IMR-90 (cell line): Measurements from ENCODE around the gene HLA-C. TPM values are rescaled to one million over a fixed set of nuclear protein-coding genes. Genes with fewer than 3 reads are reported as not detected.

Experiments used
- ATAC-seq: fragments of 200-7000 bp; cut with Tn5 transposase; 2 replicates; pipeline ENCODE4 v1.9.1; 2020; ENCODE audit warnings: low read depth, mild to moderate bottlenecking, moderate library complexity
- BruUV-seq: library from RNA; stranded (reverse); fragments of 400-500 nt; replicated peaks from 2 replicates; lab custom pipeline; 2021; lab: Mats Ljungman, UMichigan
- CTCF ChIA-PET: fragments of 300-600 bp; formaldehyde crosslinking; extraction: SDS; loops from one replicate; lab custom pipeline; 2021; ENCODE audit warnings: antibody characterized with exemption; lab: Yijun Ruan, JAX
- POLR2A ChIA-PET: fragments of 300-600 bp; sonication (Branson Sonifier 250); formaldehyde crosslinking; loops from one replicate; lab custom pipeline; 2022; ENCODE audit warnings: antibody characterized with exemption; ENCODE audit not compliant: unreplicated experiment; lab: Charles Lee
- DNase-seq: peaks from one replicate; pipeline ENCODE4 v3.0.0; 2013
- H2AFZ ChIP-seq: replicated peaks from 2 replicates; pipeline ENCODE3; 2013; ENCODE audit warnings: low read length, mild to moderate bottlenecking; ENCODE audit not compliant: poor library complexity
- H2AK5ac ChIP-seq: 2 replicates; pipeline ENCODE4 v1.6.1; 2013; ENCODE audit warnings: low read depth, low read length, inconsistent platforms
- H2AK9ac ChIP-seq: replicated peaks from 2 replicates; pipeline ENCODE3; 2013; ENCODE audit warnings: mild to moderate bottlenecking, low read depth, low read length, moderate library complexity; ENCODE audit not compliant: poor library complexity
- H2BK120ac ChIP-seq: 2 replicates; pipeline ENCODE4 v1.6.1; 2013; ENCODE audit warnings: low read depth, low read length, inconsistent platforms
- H2BK15ac ChIP-seq: 3 replicates; pipeline ENCODE4 v1.6.1; 2013; ENCODE audit warnings: low read depth, low read length, inconsistent platforms
- H2BK20ac ChIP-seq: 2 replicates; pipeline ENCODE4 v1.6.1; 2013; ENCODE audit warnings: low read depth, mild to moderate bottlenecking, inconsistent platforms, low read length, moderate library complexity
- H2BK5ac ChIP-seq: 2 replicates; pipeline ENCODE4 v1.6.1; 2013; ENCODE audit warnings: mild to moderate bottlenecking, low read depth, low read length, inconsistent platforms; ENCODE audit not compliant: poor library complexity, severe bottlenecking
- H3K14ac ChIP-seq: replicated peaks from 2 replicates; pipeline ENCODE4 v1.6.1; 2013; ENCODE audit warnings: low read depth, low read length, inconsistent platforms
- H3K18ac ChIP-seq: 2 replicates; pipeline ENCODE4 v1.6.1; 2013; ENCODE audit warnings: low read depth, low read length, control low read depth
- H3K23ac ChIP-seq: 2 replicates; pipeline ENCODE4 v1.6.1; 2013; ENCODE audit warnings: low read depth, low read length, inconsistent platforms
- H3K27ac ChIP-seq: 2 replicates; pipeline ENCODE4 v1.5.1; 2013; ENCODE audit warnings: mild to moderate bottlenecking, control low read depth, low read length; ENCODE audit not compliant: insufficient read depth
- H3K27me3 ChIP-seq: 2 replicates; pipeline ENCODE4 v1.6.1; 2013; ENCODE audit warnings: low read length; ENCODE audit not compliant: control insufficient read depth, insufficient read depth
- H3K36me3 ChIP-seq: 2 replicates; pipeline ENCODE4 v1.6.1; 2013; ENCODE audit warnings: low read length, mixed read lengths; ENCODE audit not compliant: control insufficient read depth, insufficient read depth
- H3K4ac ChIP-seq: 2 replicates; pipeline ENCODE4 v1.6.1; 2013; ENCODE audit warnings: low read depth, low read length, inconsistent platforms
- H3K4me1 ChIP-seq: 2 replicates; pipeline ENCODE4 v1.6.1; 2013; ENCODE audit warnings: low read length, mixed read lengths; ENCODE audit not compliant: control insufficient read depth, insufficient read depth
- H3K4me2 ChIP-seq: 2 replicates; pipeline ENCODE4 v1.6.1; 2013; ENCODE audit warnings: low read depth, mild to moderate bottlenecking, control low read depth, low read length, moderate library complexity
- H3K4me3 ChIP-seq: 2 replicates; pipeline ENCODE4 v1.5.1; 2013; ENCODE audit warnings: low read depth, mild to moderate bottlenecking, control low read depth, low read length, moderate library complexity; ENCODE audit not compliant: insufficient read depth
- H3K56ac ChIP-seq: 2 replicates; pipeline ENCODE4 v1.6.1; 2013; ENCODE audit warnings: low read length, inconsistent platforms; ENCODE audit not compliant: insufficient read depth; ENCODE audit errors: extremely low read depth
- H3K79me1 ChIP-seq, 2 experiments: 2 replicates each; pipeline ENCODE4 v1.6.1; 2013; ENCODE audit warnings: low read length in 2 of 2, inconsistent platforms in 1 of 2, low read depth in 1 of 2
- H3K9ac ChIP-seq: 2 replicates; pipeline ENCODE4 v1.6.1; 2013; ENCODE audit warnings: low read depth, low read length, control low read depth
- H3K9me1 ChIP-seq: 2 replicates; pipeline ENCODE4 v1.6.1; 2013; ENCODE audit warnings: low read length, inconsistent platforms; ENCODE audit not compliant: insufficient read depth
- H3K9me3 ChIP-seq: 2 replicates; pipeline ENCODE4 v1.6.1; 2013; ENCODE audit warnings: low read length; ENCODE audit not compliant: control insufficient read depth, insufficient read depth
- H4K20me1 ChIP-seq: 2 replicates; pipeline ENCODE4 v1.6.1; 2013; ENCODE audit warnings: low read length, inconsistent platforms; ENCODE audit not compliant: insufficient read depth
- H4K5ac ChIP-seq: 2 replicates; pipeline ENCODE4 v1.6.1; 2013; ENCODE audit warnings: mild to moderate bottlenecking, low read depth, low read length, control low read depth
- H4K8ac ChIP-seq, 2 experiments: 2 replicates each; pipeline ENCODE4 v1.6.1; 2013; ENCODE audit warnings: low read depth in 2 of 2, low read length in 2 of 2, control low read depth in 1 of 2, inconsistent platforms in 1 of 2
- H4K91ac ChIP-seq: 2 replicates; pipeline ENCODE4 v1.6.1; 2013; ENCODE audit warnings: low read depth, low read length, inconsistent platforms; ENCODE audit not compliant: insufficient read depth
- CHD1 ChIP-seq: IDR thresholded peaks from 2 replicates; pipeline ENCODE4 v1.6.1; 2012; ENCODE audit warnings: low read depth, low read length, improper control_type of control experiment
- POLR2A ChIP-seq: IDR thresholded peaks from 2 replicates; pipeline ENCODE4 v1.6.1; 2012; ENCODE audit warnings: mild to moderate bottlenecking, low read depth, low read length
- RCOR1 ChIP-seq: IDR thresholded peaks from 2 replicates; pipeline ENCODE4 v1.6.1; 2012; ENCODE audit warnings: mild to moderate bottlenecking, low read length, improper control_type of control experiment; ENCODE audit not compliant: insufficient replicate concordance
- WGBS, 2 experiments: methylation state at CpG; one replicate each; pipeline versions ENCODE4 v1.1.5 to v1.1.7; 2013; ENCODE audit warnings: missing lambda C conversion rate in 2 of 2; ENCODE audit not compliant: insufficient read length in 1 of 2; ENCODE audit errors: extremely low coverage in 2 of 2; 5-methylcytosine and 5-hydroxymethylcytosine counted together
- dilution Hi-C: fragments of 300-500 bp; cut with HindIII; formaldehyde crosslinking; loops from one replicate; pipeline ENCODE4 v1.14.3; 2018; ENCODE audit warnings: low sequenced_read_pairs; ENCODE audit not compliant: unreplicated experiment
- in situ Hi-C: fragments of 300-500 bp; cut with MboI; formaldehyde crosslinking; loops from 3 replicates; pipeline ENCODE4 v1.14.3; 2019; ENCODE audit warnings: low sequenced_read_pairs, inconsistent platforms, mixed read lengths
- intact Hi-C: fragments of 100-400 bp; cut with micrococcal nuclease; formaldehyde crosslinking; loops from 2 replicates; pipeline ENCODE4 v1.10.0; 2022
- polyA plus RNA-seq, 3 experiments: library from polyadenylated mRNA; depleted of rRNA; stranded (reverse); fragments of >200 nt; gene quantifications; 2 replicates each; pipeline ENCODE4 v1.2.3, GENCODE V29; 2012; ENCODE audit warnings: low replicate concordance in 1 of 3
- total RNA-seq: library from RNA; depleted of rRNA; stranded (reverse); fragments of >200 nt; gene quantifications from 2 replicates; pipeline ENCODE4 v1.2.3, GENCODE V29; 2012

The HLA-C gene
- total and polyA plus RNA-seq, 2 of the 4 experiments (the other 2 are of a cell fraction) = 8.8 to 87.3 TPM

GRCh38 chr6:31268369-31268765, 3.5 kb downstream of the HLA-C start:
- H3K9me3 ChIP-seq = no peaks in the 10 kb centered on the region
- no peak for TF ChIP-seq RCOR1
- no peak for TF ChIP-seq CHD1
- TF ChIP-seq POLR2A = no peak
- no peak overlapping the region for H4K5ac ChIP-seq
- H4K20me1 ChIP-seq = no peaks in the 10 kb centered on the region; the same call in 1 of the 2 replicates
- H3K4me3 ChIP-seq = no peak overlapping the region
- no CpG with 5 or more reads among the region's 7 CpGs for WGBS, 2 experiments
- no peak overlapping the region for H3K4ac ChIP-seq
- no peak overlapping the region for H3K9ac ChIP-seq
- H4K91ac ChIP-seq = no peak overlapping the region
- H2BK20ac ChIP-seq = no peak overlapping the region
- H2BK5ac ChIP-seq = no peak overlapping the region
- no peak overlapping the region for H3K4me2 ChIP-seq
- dilution Hi-C loops (no loop called here), intact Hi-C loops (no loop called here), in situ Hi-C loops (no loop called here)
- ATAC-seq (no peak), DNase-seq (no peak)
- H3K36me3 ChIP-seq = peaks cover 10% of the 10 kb centered on the region
- H2AFZ ChIP-seq = no peak overlapping the region
- no TSS peak for BruUV-seq
- H3K27ac ChIP-seq = no peak overlapping the region
- H3K14ac ChIP-seq = no peak overlapping the region
- H3K56ac ChIP-seq = no peak overlapping the region
- H3K18ac ChIP-seq = no peak overlapping the region
- H2AK5ac ChIP-seq = no peak overlapping the region
- ChIA-PET POLR2A (no interaction called here), CTCF (no interaction called here)
- peaks cover 0 to 3% of the 10 kb centered on the region in 2 experiments; a peak in 1 of 4 replicates for H3K79me1 ChIP-seq
- H2BK120ac ChIP-seq = no peak overlapping the region
- no peak overlapping the region for H2BK15ac ChIP-seq
- no peak overlapping the region for H4K8ac ChIP-seq
- H3K27me3 ChIP-seq = no peaks in the 10 kb centered on the region; the same call in 1 of the 2 replicates
- H3K23ac ChIP-seq = no peak overlapping the region
- H3K4me1 ChIP-seq = no peaks in the 10 kb centered on the region; the same call in 1 of the 2 replicates
- H3K9me1 ChIP-seq = no peaks in the 10 kb centered on the region
- no peak overlapping the region for H2AK9ac ChIP-seq
